Stimulated activated CD4-positive, alpha-beta T cell treated with anti-CD3 and anti-CD28 coated beads, Interleukin-1b, Interleukin-23, amount 100 ng/mL, for 1 hour (primary cell): ENCODE data around the gene STAMBPL1.
"Not testable (repeated sequence)": the region's sequence is repeated elsewhere in the genome, so short reads cannot be mapped to it uniquely, and the experiment has no call there.

Experiments
- DNase-seq, 2 donors: peaks; one replicate each; pipeline ENCODE4 v3.0.0-alpha.2; 2020; ENCODE audit warnings: low read depth in 2 of 2

The STAMBPL1 gene

GRCh38 chr10:88857831-88858230 is 22.2 kb upstream of the STAMBPL1 start:
- no peak for DNase-seq

GRCh38 chr10:88858491-88858890 is 21.6 kb upstream of the STAMBPL1 start:
- no peak for DNase-seq

GRCh38 chr10:88861036-88861435 is 19.0 kb upstream of the STAMBPL1 start:
- DNase-seq, result no peak

GRCh38 chr10:88865281-88865876 is 14.7 kb upstream of the STAMBPL1 start:
- DNase-seq, result no peak

- no peak for DNase-seq
Observed at GRCh38 chr10:88866454-88866853, 13.6 kb upstream of the STAMBPL1 start.

- no peak for DNase-seq
Observed at GRCh38 chr10:88870089-88870488, 10.0 kb upstream of the STAMBPL1 start.

GRCh38 chr10:88873757-88874156 is 6.3 kb upstream of the STAMBPL1 start:
- DNase-seq, result no peak

GRCh38 chr10:88874281-88874680 is 5.8 kb upstream of the STAMBPL1 start:
- no peak for DNase-seq

GRCh38 chr10:88875081-88875480 is 5.0 kb upstream of the STAMBPL1 start:
- DNase-seq, result no peak

- DNase-seq, result no peak
Observed at GRCh38 chr10:88877298-88877697, 2.7 kb upstream of the STAMBPL1 start.

GRCh38 chr10:88880282-88881076 is 434 bp downstream of the STAMBPL1 start:
- DNase-seq, result peak; percentile 23 to 38

GRCh38 chr10:88881320-88881719 is 1.3 kb downstream of the STAMBPL1 start:
- DNase-seq, result no peak

- no peak for DNase-seq
Observed at GRCh38 chr10:88881922-88882645, 2.0 kb downstream of the STAMBPL1 start.

GRCh38 chr10:88882646-88883447 is 2.8 kb downstream of the STAMBPL1 start:
- DNase-seq, result not testable (repeated sequence)

- no peak for DNase-seq
Observed at GRCh38 chr10:88883448-88883809, 3.4 kb downstream of the STAMBPL1 start.

GRCh38 chr10:88886557-88886956 is 6.5 kb downstream of the STAMBPL1 start:
- DNase-seq, result no peak

GRCh38 chr10:88888810-88889445 is 8.9 kb downstream of the STAMBPL1 start:
- DNase-seq, result no peak

GRCh38 chr10:88889559-88890337 is 9.7 kb downstream of the STAMBPL1 start:
- no peak for DNase-seq

GRCh38 chr10:88890681-88891381 is 10.8 kb downstream of the STAMBPL1 start:
- DNase-seq, result no peak
